Lung (tissue), 12 donors: ENCODE data around the gene STK11. TPM values are rescaled to one million over a fixed set of nuclear protein-coding genes. Genes with fewer than 3 reads are reported as not detected.

Experiments used
- ATAC-seq: fragments of 200-7000 bp; cut with Tn5 transposase; one replicate; pipeline ENCODE4 v1.9.1; 2020; ENCODE audit warnings: moderate number of reproducible peaks; ENCODE audit not compliant: insufficient read depth, low FRiP score
- DNase-seq, 3 donors: peaks; one replicate each; pipeline ENCODE4 v3.0.0-alpha.2; 2013 to 2017
- H3K27ac ChIP-seq, 2 donors: one replicate each; pipeline ENCODE4 v1.5.1; 2013; ENCODE audit warnings: mild to moderate bottlenecking in 2 of 2, moderate library complexity in 2 of 2, control low read depth in 1 of 2, inconsistent platforms in 1 of 2, low read depth in 1 of 2, low read length in 1 of 2
- H3K27me3 ChIP-seq, 3 donors: one replicate each; pipeline ENCODE4 v1.5.1; 2013; ENCODE audit warnings: low read length in 2 of 3; ENCODE audit not compliant: control insufficient read depth in 3 of 3, insufficient read depth in 3 of 3
- H3K36me3 ChIP-seq, 4 donors: one replicate each; pipeline ENCODE4 v1.5.1; 2013; ENCODE audit warnings: low read length in 4 of 4, mild to moderate bottlenecking in 1 of 4, moderate library complexity in 1 of 4; ENCODE audit not compliant: control insufficient read depth in 4 of 4, insufficient read depth in 4 of 4
- H3K4me1 ChIP-seq, 5 donors: one replicate each; pipeline ENCODE4 v1.5.1; 2013; ENCODE audit warnings: low read length in 5 of 5, mild to moderate bottlenecking in 2 of 5, moderate library complexity in 1 of 5; ENCODE audit not compliant: control insufficient read depth in 5 of 5, insufficient read depth in 5 of 5
- H3K4me3 ChIP-seq: one replicate; pipeline ENCODE4 v1.5.1; 2013; ENCODE audit warnings: mild to moderate bottlenecking, control low read depth, moderate library complexity
- H3K9ac ChIP-seq, 2 donors: one replicate each; pipeline ENCODE4 v1.5.1; 2013; ENCODE audit warnings: low read length in 2 of 2, control low read depth in 1 of 2; ENCODE audit not compliant: insufficient read depth in 1 of 2
- H3K9me3 ChIP-seq, 4 donors: one replicate each; pipeline ENCODE4 v1.5.1; 2013; ENCODE audit warnings: low read length in 3 of 4, mild to moderate bottlenecking in 1 of 4, moderate library complexity in 1 of 4; ENCODE audit not compliant: control insufficient read depth in 4 of 4, insufficient read depth in 3 of 4
- WGBS, 2 donors: extraction: QIAGEN DNeasy Blood & Tissue Kit; methylation state at CpG; one replicate each; pipeline ENCODE4 v1.1.7; 2013; 5-methylcytosine and 5-hydroxymethylcytosine counted together
- polyA plus RNA-seq, 2 donors: library from polyadenylated mRNA; stranded (reverse); fragments of 200-250 nt; gene quantifications; one replicate each; pipeline ENCODE4 v1.2.1, GENCODE V29; 2013
- total RNA-seq, 2 donors: library from RNA; depleted of rRNA in 1 of 2; stranded (reverse); fragments of >200 nt in 1 of 2; gene quantifications; one replicate each; pipeline ENCODE4 v1.2.1, GENCODE V29; 2014 to 2021
- TF ChIP-seq, protein P1 (sequence below): IDR thresholded peaks from 2 replicates; pipeline ENCODE4 v1.5.1; 2012; ENCODE audit warnings: mild to moderate bottlenecking; ENCODE audit errors: control extremely low read depth, extremely low read depth
- donor health status: control.
- donor health status: control.
- donor health status: Bipolar disorder and iron deficiency.
- donor health status: healthy.
- donor health status: DM: yes; HTN: yes; CAD: no.

The STK11 gene
- total and polyA plus RNA-seq, 4 donors, result 43.1 to 59.8 (median 54.6) TPM

DNA sequence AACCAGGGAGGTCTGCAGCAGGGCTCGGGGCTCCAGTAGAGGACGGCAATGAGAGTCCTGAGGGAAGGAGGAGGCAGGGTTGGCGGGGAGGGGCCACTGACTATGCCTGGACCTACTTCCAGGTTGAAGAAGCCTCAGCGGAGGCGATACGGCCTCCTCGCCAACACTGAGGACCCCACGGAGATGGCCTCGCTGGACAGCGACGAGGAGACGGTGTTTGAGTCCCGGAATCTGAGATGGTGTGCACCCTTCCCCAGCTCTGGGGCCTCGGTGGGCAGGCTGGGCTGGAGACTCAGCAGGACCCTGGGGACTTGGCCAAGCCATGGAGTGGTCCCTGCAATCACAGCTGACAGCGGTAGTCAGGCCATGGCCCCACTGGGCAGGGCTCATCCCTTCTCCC, 71.5 kb downstream of the STK11 start:
- Histone ChIP-seq H3K4me1 (peaks cover 0 to 24% (median 12%) of the 10 kb centered on the region in 5 donors), H3K9me3 (no peaks in the 10 kb centered on the region), H3K4me3 (no peak overlapping the region), H3K9ac (no peak overlapping the region), H3K27ac (no peak overlapping the region), H3K36me3 (peaks cover 13 to 38% (median 26%) of the 10 kb centered on the region in 4 donors), H3K27me3 (no peaks in the 10 kb centered on the region)
- no peak for ATAC-seq
- TF ChIP-seq, protein P1, sequence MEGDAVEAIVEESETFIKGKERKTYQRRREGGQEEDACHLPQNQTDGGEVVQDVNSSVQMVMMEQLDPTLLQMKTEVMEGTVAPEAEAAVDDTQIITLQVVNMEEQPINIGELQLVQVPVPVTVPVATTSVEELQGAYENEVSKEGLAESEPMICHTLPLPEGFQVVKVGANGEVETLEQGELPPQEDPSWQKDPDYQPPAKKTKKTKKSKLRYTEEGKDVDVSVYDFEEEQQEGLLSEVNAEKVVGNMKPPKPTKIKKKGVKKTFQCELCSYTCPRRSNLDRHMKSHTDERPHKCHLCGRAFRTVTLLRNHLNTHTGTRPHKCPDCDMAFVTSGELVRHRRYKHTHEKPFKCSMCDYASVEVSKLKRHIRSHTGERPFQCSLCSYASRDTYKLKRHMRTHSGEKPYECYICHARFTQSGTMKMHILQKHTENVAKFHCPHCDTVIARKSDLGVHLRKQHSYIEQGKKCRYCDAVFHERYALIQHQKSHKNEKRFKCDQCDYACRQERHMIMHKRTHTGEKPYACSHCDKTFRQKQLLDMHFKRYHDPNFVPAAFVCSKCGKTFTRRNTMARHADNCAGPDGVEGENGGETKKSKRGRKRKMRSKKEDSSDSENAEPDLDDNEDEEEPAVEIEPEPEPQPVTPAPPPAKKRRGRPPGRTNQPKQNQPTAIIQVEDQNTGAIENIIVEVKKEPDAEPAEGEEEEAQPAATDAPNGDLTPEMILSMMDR, result no peak
- WGBS, 2 donors, result 93 to 94% methylated on average over 15 of the region's 15 CpGs
- DNase-seq, result no peak

Other genes with a start within 250 kb of the STK11 start
- gene WDR18, start 221.4 kb upstream of the STK11 start, total RNA-seq, result 10 to 100 TPM; 36.6 to 60.2 TPM
- 10 to 100 TPM; 43.4 to 48.0 TPM for gene WDR18, start 221.4 kb upstream of the STK11 start, polyA plus RNA-seq
- gene GRIN3B, start 205.4 kb upstream of the STK11 start, total RNA-seq, result 10 to 100 TPM in 1 of 2 donors, 1 to 10 TPM in 1; 2.6 to 11.6 TPM
- gene GRIN3B, start 205.4 kb upstream of the STK11 start, polyA plus RNA-seq, result 1 to 10 TPM; 1.3 to 2.3 TPM
- gene TMEM259, start 184.7 kb upstream of the STK11 start, total RNA-seq, result 100 to 1,000 TPM in 1 of 2 donors, 10 to 100 TPM in 1; 61.1 to 195 TPM
- gene TMEM259, start 184.7 kb upstream of the STK11 start, polyA plus RNA-seq, result 100 to 1,000 TPM; 194 to 262 TPM
- not detected for gene RNU6-2, start 184.3 kb upstream of the STK11 start, total RNA-seq
- not detected for gene RNU6-2, start 184.3 kb upstream of the STK11 start, polyA plus RNA-seq
- 100 to 1,000 TPM; 161 to 236 TPM for gene CNN2, start 179.2 kb upstream of the STK11 start, total RNA-seq
- 100 to 1,000 TPM; 162 to 198 TPM for gene CNN2, start 179.2 kb upstream of the STK11 start, polyA plus RNA-seq
- 10 to 100 TPM; 20.1 to 50.0 TPM for gene ABCA7, start 165.7 kb upstream of the STK11 start, total RNA-seq
- 10 to 100 TPM; 33.5 to 54.4 TPM for gene ABCA7, start 165.7 kb upstream of the STK11 start, polyA plus RNA-seq
- 10 to 100 TPM; 23.8 to 86.4 TPM for gene ARHGAP45, start 138.6 kb upstream of the STK11 start, total RNA-seq
- 100 to 1,000 TPM in 1 of 2 donors, 10 to 100 TPM in 1; 75.4 to 117 TPM for gene ARHGAP45, start 138.6 kb upstream of the STK11 start, polyA plus RNA-seq
- gene POLR2E, start 110.4 kb upstream of the STK11 start, total RNA-seq, result 100 to 1,000 TPM in 1 of 2 donors, 10 to 100 TPM in 1; 78.4 to 188 TPM
- gene POLR2E, start 110.4 kb upstream of the STK11 start, polyA plus RNA-seq, result 100 to 1,000 TPM; 120 to 196 TPM
- 100 to 1,000 TPM in 1 of 2 donors, 10 to 100 TPM in 1; 91.6 to 365 TPM for gene GPX4, start 101.8 kb upstream of the STK11 start, total RNA-seq
- 1,000 to 10,000 TPM in 1 of 2 donors, 100 to 1,000 TPM in 1; 566 to 1,031 TPM for gene GPX4, start 101.8 kb upstream of the STK11 start, polyA plus RNA-seq
- gene SBNO2, start 31.5 kb upstream of the STK11 start, total RNA-seq, result 100 to 1,000 TPM in 1 of 2 donors, 10 to 100 TPM in 1; 45.6 to 128 TPM
- 100 to 1,000 TPM in 1 of 2 donors, 10 to 100 TPM in 1; 63.3 to 155 TPM for gene SBNO2, start 31.5 kb upstream of the STK11 start, polyA plus RNA-seq
- under 1 TPM; 0.23 to 0.83 TPM for gene CBARP, start 32.2 kb downstream of the STK11 start, total RNA-seq
- under 1 TPM; 0.41 to 0.77 TPM for gene CBARP, start 32.2 kb downstream of the STK11 start, polyA plus RNA-seq
- gene ATP5F1D, start 36.0 kb downstream of the STK11 start, total RNA-seq, result 100 to 1,000 TPM in 1 of 2 donors, 10 to 100 TPM in 1; 27.1 to 217 TPM
- gene ATP5F1D, start 36.0 kb downstream of the STK11 start, polyA plus RNA-seq, result 100 to 1,000 TPM; 157 to 266 TPM
- 100 to 1,000 TPM in 1 of 2 donors, 10 to 100 TPM in 1; 39.7 to 185 TPM for gene MIDN, start 42.8 kb downstream of the STK11 start, total RNA-seq
- gene MIDN, start 42.8 kb downstream of the STK11 start, polyA plus RNA-seq, result 10 to 100 TPM; 49.3 to 68.0 TPM
- 100 to 1,000 TPM; 435 to 443 TPM for gene CIRBP, start 63.6 kb downstream of the STK11 start, total RNA-seq
- gene CIRBP, start 63.6 kb downstream of the STK11 start, polyA plus RNA-seq, result 100 to 1,000 TPM; 313 to 488 TPM
- 10 to 100 TPM; 17.5 to 66.5 TPM for gene FAM174C, start 69.8 kb downstream of the STK11 start, total RNA-seq
- 10 to 100 TPM; 72.3 to 89.3 TPM for gene FAM174C, start 69.8 kb downstream of the STK11 start, polyA plus RNA-seq
- under 1 TPM in 1 of 2 donors, not detected in 1; 0.37 TPM for gene EFNA2, start 80.1 kb downstream of the STK11 start, total RNA-seq
- gene EFNA2, start 80.1 kb downstream of the STK11 start, polyA plus RNA-seq, result not detected
- 100 to 1,000 TPM in 1 of 2 donors, 10 to 100 TPM in 1; 33.4 to 114 TPM for gene NDUFS7, start 178.1 kb downstream of the STK11 start, total RNA-seq
- 100 to 1,000 TPM; 103 to 133 TPM for gene NDUFS7, start 178.1 kb downstream of the STK11 start, polyA plus RNA-seq
- 1 to 10 TPM; 7.1 to 8.6 TPM for gene GAMT, start 195.8 kb downstream of the STK11 start, total RNA-seq
- gene GAMT, start 195.8 kb downstream of the STK11 start, polyA plus RNA-seq, result 1 to 10 TPM; 2.9 to 7.6 TPM
- gene DAZAP1, start 201.8 kb downstream of the STK11 start, total RNA-seq, result 100 to 1,000 TPM in 1 of 2 donors, 10 to 100 TPM in 1; 61.4 to 125 TPM
- gene DAZAP1, start 201.8 kb downstream of the STK11 start, polyA plus RNA-seq, result 10 to 100 TPM; 77.3 to 82.8 TPM
- 1,000 to 10,000 TPM in 1 of 2 donors, 100 to 1,000 TPM in 1; 574 to 1,157 TPM for gene RPS15, start 232.6 kb downstream of the STK11 start, total RNA-seq
- gene RPS15, start 232.6 kb downstream of the STK11 start, polyA plus RNA-seq, result 1,000 to 10,000 TPM; 2,710 to 2,993 TPM
- gene APC2, start 244.3 kb downstream of the STK11 start, total RNA-seq, result under 1 TPM; 0.15 to 0.37 TPM
- under 1 TPM; 0.01 to 0.04 TPM for gene APC2, start 244.3 kb downstream of the STK11 start, polyA plus RNA-seq